Measurements from ENCODE around the gene ME3. TPM values are rescaled to one million over a fixed set of nuclear protein-coding genes. Genes with fewer than 3 reads are reported as not detected.
A peak's percentile ranks its signal among the peaks of the same experiment; 100 is the strongest.

The ME3 gene
- total and polyA plus RNA-seq, 2 donors (not counting 1 experiment from before 2014, with no cell fraction given): 8.8 to 50.7 TPM

- H3K9ac ChIP-seq (ENCODE audit: insufficient read depth, low read length): no peak overlapping the region
- no peaks in the 10 kb centered on the region for H3K9me3 ChIP-seq (ENCODE audit: control insufficient read depth, insufficient read depth, low read depth, low read length)
- peak in 1 of 2 donors; percentile 68 for DNase-seq (ENCODE audit: low read depth in 2 of 2)
- H3K27ac ChIP-seq (ENCODE audit: insufficient read depth, low read length): no peak overlapping the region
- H3K27me3 ChIP-seq (ENCODE audit: control insufficient read depth, insufficient read depth, low read length): no peaks in the 10 kb centered on the region
- no peak overlapping the region for H3K4me2 ChIP-seq (ENCODE audit: extremely low read depth, insufficient read depth, low read length)
- no peak overlapping the region for H3K4me3 ChIP-seq (replicated peaks in 1 of 4; ENCODE audit: control extremely low read depth in 1 of 4, insufficient read depth in 1 of 4, low read depth in 3 of 4, low read length in 4 of 4)
- H4K20me1 ChIP-seq (ENCODE audit: control insufficient read depth, extremely low read depth, insufficient read depth, low read length): no peaks in the 10 kb centered on the region
- TF ChIP-seq CTCF (conservative IDR thresholded peaks at IDR 0.05 in 1 of 2, IDR thresholded peaks at IDR 0.05 in 1 of 2; ENCODE audit: low read depth in 1 of 2, low read length in 2 of 2): no peak
- TF ChIP-seq EZH2 (IDR thresholded peaks at IDR 0.05; ENCODE audit: low read length, missing control alignments): no peak
- H3K4me1 ChIP-seq (ENCODE audit: control insufficient read depth, extremely low read depth, insufficient read depth, low read length): peaks cover 13% of the 10 kb centered on the region
- H3K36me3 ChIP-seq (ENCODE audit: control insufficient read depth, insufficient read depth, low read length): no peaks in the 10 kb centered on the region
- no peaks in the 10 kb centered on the region for H3K79me2 ChIP-seq (ENCODE audit: control insufficient read depth, insufficient read depth, low read length)
- H2AFZ ChIP-seq (ENCODE audit: low read length): no peak overlapping the region
Measured at GRCh38 chr11:86594746-86595145, 77.7 kb downstream of the ME3 start.

GRCh38 chr11:86593833-86594232, 78.6 kb downstream of the ME3 start:
- H3K4me2 ChIP-seq (ENCODE audit: extremely low read depth, insufficient read depth, low read length): no peak overlapping the region
- H2AFZ ChIP-seq (ENCODE audit: low read length): no peak overlapping the region
- no peak overlapping the region for H3K9ac ChIP-seq (ENCODE audit: insufficient read depth, low read length)
- H3K4me3 ChIP-seq (replicated peaks in 1 of 4; ENCODE audit: control extremely low read depth in 1 of 4, insufficient read depth in 1 of 4, low read depth in 3 of 4, low read length in 4 of 4): no peak overlapping the region
- TF ChIP-seq EZH2 (IDR thresholded peaks at IDR 0.05; ENCODE audit: low read length, missing control alignments) (no peak), CTCF (conservative IDR thresholded peaks at IDR 0.05 in 1 of 2, IDR thresholded peaks at IDR 0.05 in 1 of 2; ENCODE audit: low read depth in 1 of 2, low read length in 2 of 2) (no peak)
- no peaks in the 10 kb centered on the region for H3K79me2 ChIP-seq (ENCODE audit: control insufficient read depth, insufficient read depth, low read length)
- H3K27me3 ChIP-seq (ENCODE audit: control insufficient read depth, insufficient read depth, low read length): no peaks in the 10 kb centered on the region
- H4K20me1 ChIP-seq (ENCODE audit: control insufficient read depth, extremely low read depth, insufficient read depth, low read length): no peaks in the 10 kb centered on the region
- no peaks in the 10 kb centered on the region for H3K36me3 ChIP-seq (ENCODE audit: control insufficient read depth, insufficient read depth, low read length)
- no peak for DNase-seq (ENCODE audit: low read depth in 2 of 2)
- H3K4me1 ChIP-seq (ENCODE audit: control insufficient read depth, extremely low read depth, insufficient read depth, low read length): peaks cover 13% of the 10 kb centered on the region
- H3K9me3 ChIP-seq (ENCODE audit: control insufficient read depth, insufficient read depth, low read depth, low read length): no peaks in the 10 kb centered on the region
- no peak overlapping the region for H3K27ac ChIP-seq (ENCODE audit: insufficient read depth, low read length)

GRCh38 chr11:86592659-86593451, 79.6 kb downstream of the ME3 start:
- Histone ChIP-seq H3K79me2 (ENCODE audit: control insufficient read depth, insufficient read depth, low read length) (no peaks in the 10 kb centered on the region), H3K27ac (ENCODE audit: insufficient read depth, low read length) (peak overlapping the region; percentile 47), H3K4me3 (replicated peaks in 1 of 4; ENCODE audit: control extremely low read depth in 1 of 4, insufficient read depth in 1 of 4, low read depth in 3 of 4, low read length in 4 of 4) (no peak overlapping the region), H3K4me2 (ENCODE audit: extremely low read depth, insufficient read depth, low read length) (no peak overlapping the region), H2AFZ (ENCODE audit: low read length) (no peak overlapping the region), H3K9ac (ENCODE audit: insufficient read depth, low read length) (no peak overlapping the region), H4K20me1 (ENCODE audit: control insufficient read depth, extremely low read depth, insufficient read depth, low read length) (no peaks in the 10 kb centered on the region), H3K4me1 (ENCODE audit: control insufficient read depth, extremely low read depth, insufficient read depth, low read length) (peaks cover 13% of the 10 kb centered on the region), H3K36me3 (ENCODE audit: control insufficient read depth, insufficient read depth, low read length) (no peaks in the 10 kb centered on the region), H3K27me3 (ENCODE audit: control insufficient read depth, insufficient read depth, low read length) (no peaks in the 10 kb centered on the region), H3K9me3 (ENCODE audit: control insufficient read depth, insufficient read depth, low read depth, low read length) (no peaks in the 10 kb centered on the region)
- peak; percentile 84 to 88 for DNase-seq (ENCODE audit: low read depth in 2 of 2)
- no peak for TF ChIP-seq CTCF (conservative IDR thresholded peaks at IDR 0.05 in 1 of 2, IDR thresholded peaks at IDR 0.05 in 1 of 2; ENCODE audit: low read depth in 1 of 2, low read length in 2 of 2)
- no peak for TF ChIP-seq EZH2 (IDR thresholded peaks at IDR 0.05; ENCODE audit: low read length, missing control alignments)

All from fibroblast of lung (primary cell).